GM19043 (cell line): Measurements from ENCODE around the gene ASPRV1.

Source experiments
- ATAC-seq: cut with Tn5 transposase; IDR thresholded peaks from one replicate; pipeline ENCODE4 v1.9.1; 2021; ENCODE audit warnings: low read depth; ENCODE audit not compliant: unreplicated experiment

The ASPRV1 gene

GRCh38 chr2:69914950-69915945 is 46.2 kb downstream of the ASPRV1 start, which contains the start of gene MXD1:
Gene MXD1, plus strand, starts transcription at chr2:69915109. Its CDS starts 222 bp downstream, at chr2:69915331.
- no peak for ATAC-seq

- peak; percentile 89 for ATAC-seq
Measured at GRCh38 chr2:69914164-69914949, 47.1 kb downstream of the ASPRV1 start.

- no peak for ATAC-seq
Measured at GRCh38 chr2:69911985-69912563, 49.4 kb downstream of the ASPRV1 start.
